HEK293 (cell line): ENCODE results near the gene NRN1L.

Experiments used
- CTCF ChIA-PET: fragments of 350-600 bp; formaldehyde crosslinking; extraction: SDS; loops from one replicate; lab custom pipeline; 2021; ENCODE audit warnings: antibody characterized with exemption; lab: Yijun Ruan, JAX
- POLR2A ChIA-PET: fragments of 300-600 bp; formaldehyde crosslinking; extraction: SDS; loops from one replicate; lab custom pipeline; 2020; ENCODE audit warnings: antibody characterized with exemption, inconsistent platforms; lab: Yijun Ruan, JAX
- H3K27ac ChIP-seq: fragments of 200-500 bp; sonication (Bioruptor generic); 2 replicates; pipeline ENCODE4 v1.5.1; 2014; ENCODE audit warnings: low read depth, low read length, control low read depth, inconsistent platforms; ENCODE audit errors: extremely low read depth
- H3K36me3 ChIP-seq, 2 experiments: fragments of 200-500 bp in 1 of 2; sonication (Bioruptor generic) in 1 of 2; 1 replicate in 1 of 2; 2 replicates in 1 of 2; pipeline ENCODE4 v1.5.1; 2014 to 2017; ENCODE audit warnings: inconsistent platforms in 2 of 2, low read length in 2 of 2; ENCODE audit not compliant: control insufficient read depth in 2 of 2, insufficient read depth in 1 of 2
- H3K4me1 ChIP-seq: fragments of 200-500 bp; sonication (Bioruptor generic); 2 replicates; pipeline ENCODE4 v1.5.1; 2014; ENCODE audit warnings: mild to moderate bottlenecking, low read length, inconsistent platforms; ENCODE audit not compliant: control insufficient read depth, insufficient read depth
- H3K4me3 ChIP-seq: 2 replicates; pipeline ENCODE4 v1.5.1; 2011; ENCODE audit warnings: low read depth, mild to moderate bottlenecking, control low read depth, low read length, moderate library complexity
- H3K9me3 ChIP-seq: fragments of 200-500 bp; sonication (Bioruptor generic); 2 replicates; pipeline ENCODE4 v1.5.1; 2014; ENCODE audit warnings: low read depth, low read length, inconsistent platforms; ENCODE audit not compliant: control insufficient read depth, insufficient read depth
- OVOL3 ChIP-seq: fragments of 450-650 bp; formaldehyde crosslinking; IDR thresholded peaks from 2 replicates; pipeline ENCODE4 v1.5.1; 2016; ENCODE audit warnings: missing biosample characterization, missing genetic modification characterization
- SCRT2 ChIP-seq: fragments of 450-650 bp; formaldehyde crosslinking; IDR thresholded peaks from 2 replicates; pipeline ENCODE4 v1.5.1; 2016; ENCODE audit warnings: missing biosample characterization, missing genetic modification characterization
- SP7 ChIP-seq: fragments of 450-650 bp; formaldehyde crosslinking; IDR thresholded peaks from 2 replicates; pipeline ENCODE4 v1.5.1; 2016; ENCODE audit warnings: missing biosample characterization, missing genetic modification characterization
- ZBTB7A ChIP-seq: fragments of 450-650 bp; formaldehyde crosslinking; IDR thresholded peaks from 2 replicates; pipeline ENCODE4 v1.5.1; 2016; ENCODE audit warnings: low read depth, missing biosample characterization, missing genetic modification characterization
- ZEB2 ChIP-seq: fragments of 450-650 bp; formaldehyde crosslinking; IDR thresholded peaks from 2 replicates; pipeline ENCODE4 v1.5.1; 2016; ENCODE audit warnings: missing biosample characterization, missing genetic modification characterization
- ZFP69B ChIP-seq: fragments of 450-650 bp; formaldehyde crosslinking; IDR thresholded peaks from 2 replicates; pipeline ENCODE4 v1.5.1; 2016; ENCODE audit warnings: missing biosample characterization, missing genetic modification characterization
- ZNF133 ChIP-seq: fragments of 450-650 bp; formaldehyde crosslinking; IDR thresholded peaks from 2 replicates; pipeline ENCODE4 v1.5.1; 2016; ENCODE audit warnings: missing biosample characterization, missing genetic modification characterization
- ZNF19 ChIP-seq: fragments of 450-650 bp; formaldehyde crosslinking; IDR thresholded peaks from 2 replicates; pipeline ENCODE4; 2016; ENCODE audit warnings: missing biosample characterization, missing genetic modification characterization, low read depth
- ZNF311 ChIP-seq: fragments of 450-650 bp; formaldehyde crosslinking; IDR thresholded peaks from 2 replicates; pipeline ENCODE4 v1.5.1; 2017; ENCODE audit warnings: missing biosample characterization, missing genetic modification characterization, borderline replicate concordance
- ZNF350 ChIP-seq: fragments of 450-650 bp; formaldehyde crosslinking; IDR thresholded peaks from 2 replicates; pipeline ENCODE4 v1.5.0; 2017; ENCODE audit warnings: missing biosample characterization, mild to moderate bottlenecking, missing genetic modification characterization
- ZNF391 ChIP-seq: fragments of 450-650 bp; formaldehyde crosslinking; IDR thresholded peaks from 2 replicates; pipeline ENCODE4 v1.5.1; 2016; ENCODE audit warnings: low read depth, missing biosample characterization, missing genetic modification characterization, borderline replicate concordance
- ZNF416 ChIP-seq: fragments of 450-650 bp; formaldehyde crosslinking; IDR thresholded peaks from 2 replicates; pipeline ENCODE4 v1.5.1; 2016; ENCODE audit warnings: missing biosample characterization, missing genetic modification characterization
- ZNF501 ChIP-seq: fragments of 450-650 bp; formaldehyde crosslinking; IDR thresholded peaks from 2 replicates; pipeline ENCODE4 v1.5.1; 2016; ENCODE audit warnings: missing biosample characterization, missing genetic modification characterization
- ZNF560 ChIP-seq: fragments of 450-650 bp; formaldehyde crosslinking; IDR thresholded peaks from 2 replicates; pipeline ENCODE4 v1.5.1; 2017; ENCODE audit warnings: missing biosample characterization, missing genetic modification characterization, borderline replicate concordance
- ZNF610 ChIP-seq: fragments of 450-650 bp; formaldehyde crosslinking; IDR thresholded peaks from 2 replicates; pipeline ENCODE4 v1.5.1; 2016; ENCODE audit warnings: missing biosample characterization, missing genetic modification characterization, borderline replicate concordance
- TF ChIP-seq, protein P1 (sequence below): fragments of 450-650 bp; formaldehyde crosslinking; IDR thresholded peaks from 2 replicates; pipeline ENCODE4 v1.5.1; 2016; ENCODE audit warnings: missing biosample characterization, missing genetic modification characterization
- TF ChIP-seq, protein P2 (sequence below): fragments of 450-650 bp; formaldehyde crosslinking; conservative IDR thresholded peaks from 2 replicates; pipeline ENCODE4 v1.5.1; 2016; ENCODE audit warnings: low read depth, missing biosample characterization, missing genetic modification characterization
- TF ChIP-seq, protein P3 (sequence below): fragments of 450-650 bp; formaldehyde crosslinking; IDR thresholded peaks from 2 replicates; pipeline ENCODE4 v1.5.1; 2016; ENCODE audit warnings: missing biosample characterization, missing genetic modification characterization
- TF ChIP-seq, protein P4 (sequence below): fragments of 450-650 bp; formaldehyde crosslinking; IDR thresholded peaks from 2 replicates; pipeline ENCODE4 v1.5.1; 2016; ENCODE audit warnings: missing biosample characterization, missing genetic modification characterization

The NRN1L gene

DNA sequence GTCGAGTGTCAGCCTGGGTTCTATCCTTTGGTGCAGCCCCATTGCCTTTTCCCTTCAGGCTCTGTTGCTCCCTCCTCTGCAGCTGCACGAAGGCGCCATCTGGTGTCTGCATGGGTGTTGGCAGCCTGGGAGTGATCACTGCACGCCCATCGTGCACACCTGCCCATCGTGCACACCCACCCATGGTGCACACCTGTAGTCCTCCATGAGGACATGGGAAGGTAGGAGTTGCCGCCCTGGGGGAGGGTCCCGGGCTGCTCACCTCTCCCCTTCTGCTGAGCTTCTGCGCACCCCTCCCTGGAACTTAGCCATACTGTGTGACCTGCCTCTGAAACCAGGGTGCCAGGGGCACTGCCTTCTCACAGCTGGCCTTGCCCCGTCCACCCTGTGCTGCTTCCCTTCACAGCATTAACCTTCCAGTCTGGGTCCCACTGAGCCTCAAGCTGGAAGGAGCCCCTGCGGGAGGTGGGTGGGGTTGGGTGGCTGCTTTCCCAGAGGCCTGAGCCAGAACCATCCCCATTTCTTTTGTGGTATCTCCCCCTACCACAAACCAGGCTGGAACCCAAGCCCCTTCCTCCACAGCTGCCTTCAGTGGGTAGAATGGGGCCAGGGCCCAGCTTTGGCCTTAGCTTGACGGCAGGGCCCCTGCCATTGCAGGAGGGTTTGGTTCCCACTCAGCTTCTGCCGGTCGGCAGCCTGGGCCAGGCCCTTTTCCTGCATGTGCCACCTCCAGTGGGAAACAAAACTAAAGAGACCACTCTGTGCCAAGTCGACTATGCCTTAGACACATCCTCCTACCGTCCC is 44.1 kb downstream of the NRN1L start (continued):
- TF ChIP-seq SCRT2 (tag by site-specific recombination) (peak; percentile 94), ZEB2 (tag by site-specific recombination) (peak; percentile 46; the same call in 1 of the 2 replicates)

DNA sequence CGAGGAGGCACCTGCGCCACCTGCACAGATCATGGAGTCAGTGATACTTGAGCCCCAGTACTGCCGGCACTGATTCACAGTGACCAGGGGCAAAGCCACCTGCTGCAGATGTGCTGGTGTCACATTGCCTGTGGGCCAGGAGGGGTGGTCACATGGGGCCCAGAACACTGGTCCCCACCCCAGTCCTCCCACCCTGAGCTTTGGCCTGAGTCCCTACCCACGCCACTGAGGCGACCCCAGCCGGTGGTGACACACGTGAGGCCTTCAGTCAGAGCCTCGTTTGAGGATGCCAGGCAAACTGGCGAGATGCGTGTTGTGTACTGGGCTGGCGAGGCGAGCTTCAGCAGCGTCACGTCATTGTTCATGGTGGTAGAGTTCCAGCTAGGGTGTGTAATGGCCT is 45.5 kb downstream of the NRN1L start:
- Histone ChIP-seq H3K36me3 (peaks cover 0 to 47% of the 10 kb centered on the region in 2 experiments; a peak in 2 of 3 replicates), H3K4me1 (peaks cover 10% of the 10 kb centered on the region; the same call in 1 of the 2 replicates), H3K27ac (no peak overlapping the region), H3K4me3 (no peak overlapping the region), H3K9me3 (no peaks in the 10 kb centered on the region)
- ChIA-PET POLR2A (interaction anchor here (0.6 to 0.7 kb wide), 2 partner anchors 383 to 456 kb away, joined by 3 read pairs; no protein-coding TSS in a partner anchor), CTCF (interaction anchor here (1.0 to 4.9 kb wide), 3 partner anchors 47 to 258 kb away, joined by 3 to 62 read pairs (median 15); partner anchors contain the start of gene NRN1L)
- TF ChIP-seq, protein P1, sequence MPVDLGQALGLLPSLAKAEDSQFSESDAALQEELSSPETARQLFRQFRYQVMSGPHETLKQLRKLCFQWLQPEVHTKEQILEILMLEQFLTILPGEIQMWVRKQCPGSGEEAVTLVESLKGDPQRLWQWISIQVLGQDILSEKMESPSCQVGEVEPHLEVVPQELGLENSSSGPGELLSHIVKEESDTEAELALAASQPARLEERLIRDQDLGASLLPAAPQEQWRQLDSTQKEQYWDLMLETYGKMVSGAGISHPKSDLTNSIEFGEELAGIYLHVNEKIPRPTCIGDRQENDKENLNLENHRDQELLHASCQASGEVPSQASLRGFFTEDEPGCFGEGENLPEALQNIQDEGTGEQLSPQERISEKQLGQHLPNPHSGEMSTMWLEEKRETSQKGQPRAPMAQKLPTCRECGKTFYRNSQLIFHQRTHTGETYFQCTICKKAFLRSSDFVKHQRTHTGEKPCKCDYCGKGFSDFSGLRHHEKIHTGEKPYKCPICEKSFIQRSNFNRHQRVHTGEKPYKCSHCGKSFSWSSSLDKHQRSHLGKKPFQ = no peak
- TF ChIP-seq ZNF133 (tag by site-specific recombination) (no peak), ZNF416 (tag by site-specific recombination) (no peak)
- TF ChIP-seq, protein P2, sequence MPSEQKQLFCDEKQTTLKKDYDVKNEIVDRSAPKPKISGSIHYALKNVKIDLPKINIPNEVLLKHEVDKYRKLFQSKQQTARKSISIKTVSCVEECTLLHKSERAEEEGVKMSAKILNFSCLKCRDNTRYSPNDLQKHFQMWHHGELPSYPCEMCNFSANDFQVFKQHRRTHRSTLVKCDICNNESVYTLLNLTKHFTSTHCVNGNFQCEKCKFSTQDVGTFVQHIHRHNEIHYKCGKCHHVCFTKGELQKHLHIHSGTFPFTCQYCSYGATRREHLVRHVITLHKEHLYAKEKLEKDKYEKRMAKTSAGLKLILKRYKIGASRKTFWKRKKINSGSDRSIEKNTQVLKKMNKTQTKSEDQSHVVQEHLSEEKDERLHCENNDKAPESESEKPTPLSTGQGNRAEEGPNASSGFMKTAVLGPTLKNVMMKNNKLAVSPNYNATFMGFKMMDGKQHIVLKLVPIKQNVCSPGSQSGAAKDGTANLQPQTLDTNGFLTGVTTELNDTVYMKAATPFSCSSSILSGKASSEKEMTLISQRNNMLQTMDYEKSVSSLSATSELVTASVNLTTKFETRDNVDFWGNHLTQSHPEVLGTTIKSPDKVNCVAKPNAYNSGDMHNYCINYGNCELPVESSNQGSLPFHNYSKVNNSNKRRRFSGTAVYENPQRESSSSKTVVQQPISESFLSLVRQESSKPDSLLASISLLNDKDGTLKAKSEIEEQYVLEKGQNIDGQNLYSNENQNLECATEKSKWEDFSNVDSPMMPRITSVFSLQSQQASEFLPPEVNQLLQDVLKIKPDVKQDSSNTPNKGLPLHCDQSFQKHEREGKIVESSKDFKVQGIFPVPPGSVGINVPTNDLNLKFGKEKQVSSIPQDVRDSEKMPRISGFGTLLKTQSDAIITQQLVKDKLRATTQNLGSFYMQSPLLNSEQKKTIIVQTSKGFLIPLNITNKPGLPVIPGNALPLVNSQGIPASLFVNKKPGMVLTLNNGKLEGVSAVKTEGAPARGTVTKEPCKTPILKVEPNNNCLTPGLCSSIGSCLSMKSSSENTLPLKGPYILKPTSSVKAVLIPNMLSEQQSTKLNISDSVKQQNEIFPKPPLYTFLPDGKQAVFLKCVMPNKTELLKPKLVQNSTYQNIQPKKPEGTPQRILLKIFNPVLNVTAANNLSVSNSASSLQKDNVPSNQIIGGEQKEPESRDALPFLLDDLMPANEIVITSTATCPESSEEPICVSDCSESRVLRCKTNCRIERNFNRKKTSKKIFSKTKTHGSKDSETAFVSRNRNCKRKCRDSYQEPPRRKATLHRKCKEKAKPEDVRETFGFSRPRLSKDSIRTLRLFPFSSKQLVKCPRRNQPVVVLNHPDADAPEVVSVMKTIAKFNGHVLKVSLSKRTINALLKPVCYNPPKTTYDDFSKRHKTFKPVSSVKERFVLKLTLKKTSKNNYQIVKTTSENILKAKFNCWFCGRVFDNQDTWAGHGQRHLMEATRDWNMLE (tag by site-specific recombination) = no peak

DNA sequence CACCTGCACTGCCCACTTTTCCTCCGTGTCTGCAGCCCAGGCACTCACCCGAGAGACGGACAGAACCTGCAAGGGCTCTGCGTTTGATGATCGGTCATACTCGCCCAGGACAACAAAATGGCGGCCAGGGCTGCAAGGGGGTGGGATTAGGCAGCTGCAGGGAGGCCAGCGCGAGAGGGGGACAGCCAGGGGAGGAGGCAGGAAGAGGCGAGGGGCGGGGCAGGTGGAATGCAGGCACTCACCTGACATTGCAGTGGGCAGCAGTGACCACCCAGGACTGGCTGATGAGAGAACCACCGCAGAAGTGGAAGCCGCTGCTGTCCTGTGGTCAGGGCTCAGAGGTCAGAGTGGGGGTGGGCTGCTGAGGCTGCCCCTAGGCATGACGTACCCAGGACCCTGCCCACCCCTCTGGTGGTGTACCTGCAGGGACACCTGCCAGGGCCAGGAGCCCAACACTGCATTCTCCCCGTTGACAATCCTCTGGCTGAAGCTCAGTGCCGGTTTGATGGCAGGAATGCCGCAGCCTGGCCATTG is 46.1 kb downstream of the NRN1L start:
- H3K36me3 ChIP-seq = peaks cover 0 to 47% of the 10 kb centered on the region in 2 experiments; a peak in 2 of 3 replicates
- H3K27ac ChIP-seq = no peak overlapping the region
- peaks cover 8% of the 10 kb centered on the region; the same call in 1 of the 2 replicates for H3K4me1 ChIP-seq
- POLR2A ChIA-PET = interaction anchor here (0.6 to 0.7 kb wide), 3 partner anchors 27 to 455 kb away, joined by 3 read pairs; no protein-coding TSS in a partner anchor
- no peaks in the 10 kb centered on the region for H3K9me3 ChIP-seq
- CTCF ChIA-PET = interaction anchor here (0.7 kb wide), 1 partner anchor 47 kb away, joined by 4 read pairs; the partner anchor contains the start of gene NRN1L
- H3K4me3 ChIP-seq = no peak overlapping the region
- TF ChIP-seq ZNF391 (tag by site-specific recombination) (no peak), ZNF501 (tag by site-specific recombination) (no peak), ZFP69B (tag by site-specific recombination) (no peak), SP7 (no peak), ZNF350 (tag by site-specific recombination) (no peak), ZNF19 (tag by site-specific recombination) (no peak), ZNF610 (tag by site-specific recombination) (no peak), OVOL3 (tag by site-specific recombination) (no peak), ZNF311 (tag by site-specific recombination) (no peak), ZBTB7A (no peak), ZNF560 (tag by site-specific recombination) (no peak)
- TF ChIP-seq, protein P3, sequence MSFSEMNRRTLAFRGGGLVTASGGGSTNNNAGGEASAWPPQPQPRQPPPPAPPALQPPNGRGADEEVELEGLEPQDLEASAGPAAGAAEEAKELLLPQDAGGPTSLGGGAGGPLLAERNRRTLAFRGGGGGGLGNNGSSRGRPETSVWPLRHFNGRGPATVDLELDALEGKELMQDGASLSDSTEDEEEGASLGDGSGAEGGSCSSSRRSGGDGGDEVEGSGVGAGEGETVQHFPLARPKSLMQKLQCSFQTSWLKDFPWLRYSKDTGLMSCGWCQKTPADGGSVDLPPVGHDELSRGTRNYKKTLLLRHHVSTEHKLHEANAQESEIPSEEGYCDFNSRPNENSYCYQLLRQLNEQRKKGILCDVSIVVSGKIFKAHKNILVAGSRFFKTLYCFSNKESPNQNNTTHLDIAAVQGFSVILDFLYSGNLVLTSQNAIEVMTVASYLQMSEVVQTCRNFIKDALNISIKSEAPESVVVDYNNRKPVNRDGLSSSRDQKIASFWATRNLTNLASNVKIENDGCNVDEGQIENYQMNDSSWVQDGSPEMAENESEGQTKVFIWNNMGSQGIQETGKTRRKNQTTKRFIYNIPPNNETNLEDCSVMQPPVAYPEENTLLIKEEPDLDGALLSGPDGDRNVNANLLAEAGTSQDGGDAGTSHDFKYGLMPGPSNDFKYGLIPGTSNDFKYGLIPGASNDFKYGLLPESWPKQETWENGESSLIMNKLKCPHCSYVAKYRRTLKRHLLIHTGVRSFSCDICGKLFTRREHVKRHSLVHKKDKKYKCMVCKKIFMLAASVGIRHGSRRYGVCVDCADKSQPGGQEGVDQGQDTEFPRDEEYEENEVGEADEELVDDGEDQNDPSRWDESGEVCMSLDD (tag by site-specific recombination) = no peak
- TF ChIP-seq, protein P4, sequence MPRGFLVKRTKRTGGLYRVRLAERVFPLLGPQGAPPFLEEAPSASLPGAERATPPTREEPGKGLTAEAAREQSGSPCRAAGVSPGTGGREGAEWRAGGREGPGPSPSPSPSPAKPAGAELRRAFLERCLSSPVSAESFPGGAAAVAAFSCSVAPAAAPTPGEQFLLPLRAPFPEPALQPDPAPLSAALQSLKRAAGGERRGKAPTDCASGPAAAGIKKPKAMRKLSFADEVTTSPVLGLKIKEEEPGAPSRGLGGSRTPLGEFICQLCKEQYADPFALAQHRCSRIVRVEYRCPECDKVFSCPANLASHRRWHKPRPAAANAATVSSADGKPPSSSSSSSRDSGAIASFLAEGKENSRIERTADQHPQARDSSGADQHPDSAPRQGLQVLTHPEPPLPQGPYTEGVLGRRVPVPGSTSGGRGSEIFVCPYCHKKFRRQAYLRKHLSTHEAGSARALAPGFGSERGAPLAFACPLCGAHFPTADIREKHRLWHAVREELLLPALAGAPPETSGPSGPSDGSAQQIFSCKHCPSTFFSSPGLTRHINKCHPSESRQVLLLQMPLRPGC = no peak
